H7 (cell line): ENCODE results near the gene PHLPP1. TPM values are rescaled to one million over a fixed set of nuclear protein-coding genes. Genes with fewer than 3 reads are reported as not detected.
"Not testable (repeated sequence)": the region's sequence is repeated elsewhere in the genome, so short reads cannot be mapped to it uniquely, and the experiment has no call there.

ENCODE experiments used
- DNase-seq: peaks from one replicate; pipeline ENCODE4 v3.0.0; 2012
- H3K27me3 ChIP-seq: 2 replicates; pipeline ENCODE4 v1.6.0; 2011; ENCODE audit warnings: mild to moderate bottlenecking, low read length; ENCODE audit not compliant: control insufficient read depth, insufficient read depth
- H3K36me3 ChIP-seq: replicated peaks from 2 replicates; pipeline ENCODE4 v1.5.1; 2011; ENCODE audit warnings: low read length; ENCODE audit not compliant: control insufficient read depth, insufficient read depth
- H3K4me3 ChIP-seq: 2 replicates; pipeline ENCODE4 v1.5.1; 2011; ENCODE audit warnings: low read depth, mild to moderate bottlenecking, control low read depth, low read length, moderate library complexity; ENCODE audit not compliant: insufficient read depth
- total RNA-seq: library from RNA; depleted of rRNA; stranded (reverse); fragments of >200 nt; shearing (Covaris generic); gene quantifications from 2 replicates; pipeline ENCODE4 v1.2.3, GENCODE V29; 2014

PHLPP1 gene
- total RNA-seq, 1 experiment from 2014 or later: 23.0 TPM

DNA sequence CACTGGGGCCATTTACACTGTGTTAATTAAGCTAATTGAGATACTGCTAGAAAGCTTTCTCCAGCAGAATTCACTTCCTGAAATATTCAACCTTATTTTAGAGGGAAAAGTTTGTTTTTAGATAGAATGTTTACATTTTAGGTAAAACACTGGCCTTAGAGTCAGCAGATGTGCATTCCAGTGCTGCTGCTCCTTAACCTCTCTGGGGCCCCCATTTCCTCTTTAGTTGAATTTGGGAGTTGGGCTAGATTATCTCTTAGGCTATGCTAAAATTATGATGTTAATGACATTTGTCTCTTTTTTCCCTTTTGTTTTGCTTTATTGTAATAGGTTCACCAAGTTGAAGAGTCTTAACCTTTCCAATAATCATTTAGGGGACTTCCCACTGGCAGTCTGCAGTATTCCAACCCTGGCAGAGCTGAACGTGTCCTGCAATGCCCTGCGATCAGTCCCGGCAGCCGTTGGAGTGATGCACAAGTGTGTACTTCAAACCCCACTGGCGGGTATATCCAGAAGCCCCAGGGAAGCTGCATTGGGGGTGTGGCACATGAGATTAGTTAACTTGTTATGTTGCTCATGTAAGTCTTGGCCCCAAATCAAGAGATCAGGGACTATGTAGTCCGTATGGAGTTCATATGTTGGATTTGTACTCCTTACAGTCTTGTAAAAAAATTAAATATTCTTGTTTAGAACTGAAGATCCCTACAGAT is 179.5 kb downstream of the PHLPP1 start:
- no peak overlapping the region for H3K4me3 ChIP-seq
- H3K36me3 ChIP-seq: peaks cover 3% of the 10 kb centered on the region
- DNase-seq: no peak
- H3K27me3 ChIP-seq: no peaks in the 10 kb centered on the region

GRCh38 chr18:62897153-62897552 is 181.8 kb downstream of the PHLPP1 start:
- DNase-seq: no peak
- H3K4me3 ChIP-seq: no peak overlapping the region
- H3K36me3 ChIP-seq: peaks cover 3% of the 10 kb centered on the region
- no peaks in the 10 kb centered on the region for H3K27me3 ChIP-seq

- no peak for DNase-seq
- H3K4me3 ChIP-seq: no peak overlapping the region
- H3K27me3 ChIP-seq: no peaks in the 10 kb centered on the region
- peaks cover 5% of the 10 kb centered on the region for H3K36me3 ChIP-seq
Measured at GRCh38 chr18:62898359-62898758, 183.0 kb downstream of the PHLPP1 start.

DNA sequence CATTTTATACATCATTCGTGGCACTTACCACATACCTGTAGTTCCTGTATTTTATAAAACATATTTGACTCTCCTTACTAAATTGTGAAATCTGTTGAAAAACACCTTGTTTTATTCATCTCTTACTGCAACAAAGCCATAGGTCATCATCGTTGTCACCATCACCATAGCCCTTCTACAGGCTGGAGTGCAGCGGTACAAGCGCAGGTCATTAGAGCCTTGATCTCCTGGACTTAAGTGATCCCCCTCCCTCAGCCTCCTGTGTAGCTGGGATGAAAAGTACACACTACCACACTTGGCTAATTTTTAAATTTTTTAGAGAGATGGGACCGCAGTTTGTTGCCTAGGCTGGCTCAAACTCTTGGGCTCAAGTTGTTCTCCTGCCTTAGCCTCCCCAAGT is 184.2 kb downstream of the PHLPP1 start:
- no peak for DNase-seq
- H3K36me3 ChIP-seq: peaks cover 5% of the 10 kb centered on the region
- H3K27me3 ChIP-seq: no peaks in the 10 kb centered on the region
- H3K4me3 ChIP-seq: no peak overlapping the region

DNA sequence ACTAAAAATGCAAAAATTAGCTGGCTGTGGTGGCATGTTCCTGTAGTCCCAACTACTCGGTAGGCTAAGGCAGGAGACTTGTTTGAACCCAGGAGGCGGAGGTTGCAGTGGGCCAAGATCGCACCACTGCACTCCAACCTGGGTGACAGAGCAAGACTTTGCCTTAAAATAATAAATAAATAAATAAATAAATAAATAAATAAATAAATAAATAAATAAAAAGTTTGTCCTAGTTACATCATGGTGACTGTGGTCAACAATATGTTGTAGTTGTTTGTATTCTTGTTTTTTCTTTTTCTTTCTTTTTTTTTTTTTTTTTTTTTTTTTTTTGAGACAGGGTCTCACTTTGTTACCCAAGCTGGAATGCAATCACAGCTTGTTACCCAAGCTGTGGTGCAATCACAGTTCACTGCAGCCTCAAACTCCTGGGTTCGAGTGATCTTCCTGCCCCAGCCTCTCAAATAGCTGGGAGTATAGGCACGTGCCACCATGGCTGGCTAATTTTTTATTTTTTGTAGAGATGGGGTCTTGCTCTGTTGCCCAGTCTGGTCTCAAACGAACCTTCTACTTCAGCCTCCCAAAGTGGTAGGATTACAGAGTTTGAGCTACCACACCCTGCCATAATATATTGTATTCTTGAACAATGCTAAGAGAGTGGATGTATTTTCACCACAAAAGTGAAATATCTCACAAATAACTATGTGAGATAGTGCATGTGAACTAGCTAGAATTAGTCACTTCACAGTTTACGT is 185.0 kb downstream of the PHLPP1 start:
- Histone ChIP-seq H3K4me3 (no peak overlapping the region), H3K36me3 (peaks cover 5% of the 10 kb centered on the region), H3K27me3 (no peaks in the 10 kb centered on the region)
- no peak for DNase-seq

- peaks cover 5% of the 10 kb centered on the region for H3K36me3 ChIP-seq
- no peak for DNase-seq
- H3K4me3 ChIP-seq: no peak overlapping the region
- H3K27me3 ChIP-seq: no peaks in the 10 kb centered on the region
Measured at GRCh38 chr18:62902776-62903175, 187.4 kb downstream of the PHLPP1 start.

GRCh38 chr18:62904396-62905285 is 189.3 kb downstream of the PHLPP1 start:
- Histone ChIP-seq H3K27me3 (no peaks in the 10 kb centered on the region), H3K4me3 (no peak overlapping the region), H3K36me3 (peaks cover 2% of the 10 kb centered on the region)
- no peak for DNase-seq

GRCh38 chr18:62912885-62913284 is 197.5 kb downstream of the PHLPP1 start:
- H3K36me3 ChIP-seq: peaks cover 5% of the 10 kb centered on the region
- H3K27me3 ChIP-seq: no peaks in the 10 kb centered on the region
- no peak overlapping the region for H3K4me3 ChIP-seq
- no peak for DNase-seq

GRCh38 chr18:62913824-62914223 is 198.5 kb downstream of the PHLPP1 start:
- not testable (repeated sequence) for H3K4me3 ChIP-seq, H3K27me3 ChIP-seq, H3K36me3 ChIP-seq, DNase-seq

- no peak for DNase-seq
Measured at GRCh38 chr18:62914871-62915392, 199.6 kb downstream of the PHLPP1 start.

GRCh38 chr18:62918361-62918760 is 203.0 kb downstream of the PHLPP1 start:
- no peak for DNase-seq
- Histone ChIP-seq H3K36me3 (peaks cover 5% of the 10 kb centered on the region), H3K4me3 (no peak overlapping the region), H3K27me3 (no peaks in the 10 kb centered on the region)

More at GRCh38 chr18:62914871-62915392, 199.6 kb downstream of the PHLPP1 start:
- Histone ChIP-seq H3K36me3 (peaks cover 5% of the 10 kb centered on the region), H3K27me3 (no peaks in the 10 kb centered on the region), H3K4me3 (no peak overlapping the region)

GRCh38 chr18:62919109-62919838 is 203.9 kb downstream of the PHLPP1 start:
- Histone ChIP-seq H3K27me3 (no peaks in the 10 kb centered on the region), H3K4me3 (no peak overlapping the region), H3K36me3 (peaks cover 5% of the 10 kb centered on the region)
- DNase-seq: no peak

GRCh38 chr18:62925031-62925688 is 209.8 kb downstream of the PHLPP1 start:
- Histone ChIP-seq H3K36me3 (no peaks in the 10 kb centered on the region; the same call in none of the 2 replicates), H3K4me3 (no peak overlapping the region)
- DNase-seq: no peak

More at GRCh38 chr18:62925031-62925688, 209.8 kb downstream of the PHLPP1 start:
- no peaks in the 10 kb centered on the region for H3K27me3 ChIP-seq
